NCI-H748 (cell line): Measurements from ENCODE around the gene PMEPA1.
A peak's percentile ranks its signal among the peaks of the same experiment; 100 is the strongest.

Experiments
- DNase-seq: peaks from one replicate; lab custom pipeline; 2025; ENCODE audit not compliant: unreplicated experiment; lab: John Stamatoyannopoulos, UW

PMEPA1 gene

DNA sequence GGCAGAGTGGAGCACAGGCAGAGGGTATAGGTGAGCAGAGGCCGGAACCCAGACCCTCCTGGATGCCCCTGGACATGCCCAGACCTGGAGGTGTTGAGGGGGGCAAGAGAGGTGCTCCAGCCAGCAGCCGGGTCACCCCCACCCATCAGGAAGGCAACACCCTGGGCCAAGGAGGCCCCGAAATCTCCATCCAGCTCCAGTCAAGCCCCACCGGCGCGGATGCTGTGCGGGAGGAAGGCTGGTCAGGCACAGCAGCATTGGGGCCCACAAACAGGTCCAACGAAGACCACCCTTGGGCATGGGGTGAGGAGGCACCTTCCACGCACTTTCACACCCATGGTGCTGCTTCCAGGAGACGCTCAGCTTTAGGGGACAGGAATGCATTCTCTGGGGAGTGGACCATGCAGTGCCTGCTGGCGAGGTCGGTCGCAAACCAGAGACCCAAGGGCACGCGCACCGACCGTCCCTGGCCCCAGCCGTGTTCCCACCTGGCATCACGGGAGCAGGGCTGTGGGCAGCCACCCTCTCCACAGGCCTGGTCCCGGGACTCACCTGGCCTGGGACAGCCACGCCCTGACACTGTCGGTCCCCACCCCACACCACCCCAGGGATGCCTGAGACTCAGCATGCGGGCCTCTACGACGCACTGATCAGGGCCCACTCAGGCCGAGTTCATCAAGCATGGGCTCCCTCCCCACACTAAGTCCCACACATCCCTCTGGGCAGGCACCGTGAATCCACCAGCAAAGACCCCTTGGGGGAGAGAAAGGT, 45.9 kb downstream of the PMEPA1 start:
- no peak for DNase-seq

DNA sequence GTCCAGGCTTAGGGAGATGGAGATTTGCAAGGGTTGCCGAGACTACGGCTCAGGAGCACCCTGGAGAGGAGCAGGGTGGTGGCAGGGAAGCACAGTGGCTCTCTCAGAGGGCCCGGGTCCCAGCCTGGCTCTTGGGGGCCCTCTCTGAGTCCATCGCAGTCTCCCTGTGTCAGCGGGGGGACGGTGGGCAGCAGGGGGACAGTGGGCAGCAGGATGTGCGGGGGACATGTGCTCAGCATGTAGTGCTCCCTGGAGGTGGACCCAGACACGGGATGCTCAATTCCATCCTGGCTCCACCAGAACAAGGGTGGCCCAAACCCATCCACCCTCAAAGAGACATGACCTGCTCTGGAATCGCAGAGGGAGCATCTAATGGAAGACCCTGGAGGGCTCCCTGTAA, 46.6 kb downstream of the PMEPA1 start:
- no peak for DNase-seq

DNA sequence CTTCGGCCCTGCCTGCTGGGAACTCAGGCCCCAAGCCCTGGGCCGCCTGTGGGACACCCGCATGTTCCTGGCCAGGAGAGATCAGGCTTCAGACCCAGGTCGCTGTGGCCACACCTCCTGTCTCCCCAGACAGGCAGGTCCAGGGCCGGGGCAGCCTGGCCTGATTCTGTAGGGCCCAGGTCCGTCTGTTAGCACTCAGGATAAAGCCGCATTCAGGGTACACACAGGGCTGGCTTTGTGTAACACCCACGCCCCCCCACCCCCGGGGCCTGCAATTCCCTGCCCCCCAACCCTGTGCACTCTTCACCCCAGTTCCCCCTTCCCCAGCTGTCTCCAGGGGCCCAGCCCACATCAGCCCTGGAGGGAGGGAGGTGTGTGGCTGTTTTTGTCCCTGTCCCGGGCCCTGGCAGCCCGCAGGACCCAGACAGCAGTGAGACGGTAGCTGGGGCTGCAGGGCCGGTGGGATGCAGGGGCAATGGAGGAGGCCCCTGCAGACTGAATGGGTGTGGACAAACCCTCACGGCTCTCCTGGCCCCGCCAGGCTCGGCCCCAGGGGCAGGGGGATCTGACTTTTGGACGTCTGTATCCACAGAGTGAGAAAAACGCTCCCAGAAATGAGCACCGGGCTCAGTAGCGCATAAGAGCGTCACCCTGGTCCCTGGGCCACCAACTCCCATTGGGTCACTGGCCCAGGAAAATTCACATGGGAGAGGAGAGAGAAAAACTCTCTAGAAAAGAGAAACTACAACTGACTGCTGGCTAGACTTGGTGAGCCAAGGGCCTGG, 47.2 kb downstream of the PMEPA1 start:
- DNase-seq = no peak

DNA sequence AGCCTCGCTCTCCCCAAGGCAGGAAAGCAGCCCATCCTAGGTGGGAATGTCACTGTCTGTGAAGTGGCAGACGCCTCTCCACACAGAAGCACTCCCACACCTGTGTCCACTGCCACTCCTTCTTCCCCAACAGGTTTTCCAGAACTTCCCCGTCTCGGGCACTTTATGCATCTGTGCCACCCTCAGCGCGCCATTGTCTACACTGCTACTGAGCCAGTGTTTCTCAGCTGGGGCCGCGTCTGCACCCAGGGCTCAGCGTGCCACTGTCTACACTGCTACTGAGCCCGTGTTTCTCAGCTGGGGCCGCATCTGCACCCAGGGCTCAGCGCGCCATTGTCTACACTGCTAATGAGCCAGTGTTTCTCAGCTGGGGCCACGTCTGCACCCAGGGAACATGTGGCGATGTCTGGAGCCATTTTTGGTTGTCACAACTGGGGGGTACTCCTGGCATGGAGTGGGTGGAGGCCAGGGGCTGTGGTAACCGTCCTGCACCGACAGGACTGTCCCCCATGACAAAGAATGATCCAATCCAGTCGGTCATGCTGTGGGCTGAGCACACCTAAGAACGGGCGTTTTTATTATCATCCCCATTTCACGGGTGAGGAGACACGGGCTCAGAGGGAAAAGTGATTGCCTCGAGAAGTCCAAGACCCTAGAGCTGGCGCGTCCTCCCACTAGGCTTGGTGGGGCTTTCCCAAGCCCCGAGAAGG, 47.9 kb downstream of the PMEPA1 start:
- DNase-seq = no peak

DNA sequence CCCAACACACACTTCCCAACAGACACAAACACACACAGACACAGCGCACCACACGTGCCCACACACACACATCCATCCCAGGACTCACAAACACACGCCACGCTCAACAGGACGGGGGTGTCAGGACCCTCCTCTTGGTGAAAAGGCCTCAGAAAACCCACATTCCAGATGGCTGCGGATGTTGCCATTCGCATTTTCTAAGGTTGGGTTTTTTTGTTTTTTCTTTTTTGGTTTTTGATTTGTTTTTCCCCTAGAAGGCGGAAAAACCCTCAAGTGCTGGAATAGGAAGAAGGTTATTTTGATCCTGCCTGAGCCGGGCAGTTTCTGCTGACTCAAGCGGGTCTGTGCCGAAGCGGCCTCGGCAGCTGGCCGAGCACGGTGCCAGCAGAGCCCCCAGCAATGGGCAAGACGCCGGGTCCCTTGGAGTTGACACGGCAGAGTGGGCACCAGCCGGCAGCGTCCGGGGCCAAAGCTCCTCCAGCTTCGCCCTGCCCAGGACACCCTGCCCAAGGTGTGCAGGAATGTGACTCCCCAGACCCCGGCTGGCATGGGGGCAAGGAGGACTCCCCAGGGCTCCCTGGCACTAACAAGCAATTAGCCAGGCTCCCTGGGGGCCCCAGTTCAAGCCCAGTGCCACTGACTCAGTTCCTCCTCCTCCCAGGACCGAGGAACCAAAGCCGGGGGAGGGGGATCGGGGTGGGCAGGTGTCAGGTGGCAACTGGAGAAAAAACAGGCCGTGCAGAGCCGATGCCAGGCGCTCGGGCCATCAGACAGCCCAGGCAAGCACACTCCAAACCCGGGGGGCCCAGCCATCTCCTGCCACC, 48.7 kb downstream of the PMEPA1 start:
- DNase-seq = no peak

DNA sequence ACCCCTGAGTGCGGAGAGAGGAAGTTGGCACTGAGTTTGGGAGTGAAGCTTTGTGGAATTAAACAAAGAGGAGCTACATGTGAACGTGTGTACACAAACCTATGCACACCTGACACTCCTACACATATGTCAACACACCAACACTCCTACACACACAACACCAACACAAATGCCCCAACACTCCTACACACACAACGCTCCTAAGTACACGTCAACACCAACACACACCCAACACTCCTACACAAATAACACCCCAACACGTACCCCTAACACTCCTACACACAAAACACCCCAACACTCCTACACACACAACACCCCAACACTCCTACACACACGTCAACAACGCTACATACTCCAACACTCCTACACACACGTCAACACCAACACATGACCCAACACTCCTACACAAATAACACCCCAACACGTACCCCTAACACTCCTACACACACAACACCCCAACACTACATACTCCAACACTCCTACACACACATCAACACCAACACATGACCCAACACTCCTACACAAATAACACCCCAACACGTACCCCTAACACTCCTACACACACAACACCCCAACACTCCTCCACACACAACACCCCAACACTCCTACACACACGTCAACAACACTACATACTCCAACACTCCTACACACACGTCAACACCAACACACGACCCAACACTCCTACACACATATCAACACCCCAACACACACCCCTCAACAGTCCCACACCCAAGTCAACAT, 49.5 kb downstream of the PMEPA1 start:
- DNase-seq = no peak

DNA sequence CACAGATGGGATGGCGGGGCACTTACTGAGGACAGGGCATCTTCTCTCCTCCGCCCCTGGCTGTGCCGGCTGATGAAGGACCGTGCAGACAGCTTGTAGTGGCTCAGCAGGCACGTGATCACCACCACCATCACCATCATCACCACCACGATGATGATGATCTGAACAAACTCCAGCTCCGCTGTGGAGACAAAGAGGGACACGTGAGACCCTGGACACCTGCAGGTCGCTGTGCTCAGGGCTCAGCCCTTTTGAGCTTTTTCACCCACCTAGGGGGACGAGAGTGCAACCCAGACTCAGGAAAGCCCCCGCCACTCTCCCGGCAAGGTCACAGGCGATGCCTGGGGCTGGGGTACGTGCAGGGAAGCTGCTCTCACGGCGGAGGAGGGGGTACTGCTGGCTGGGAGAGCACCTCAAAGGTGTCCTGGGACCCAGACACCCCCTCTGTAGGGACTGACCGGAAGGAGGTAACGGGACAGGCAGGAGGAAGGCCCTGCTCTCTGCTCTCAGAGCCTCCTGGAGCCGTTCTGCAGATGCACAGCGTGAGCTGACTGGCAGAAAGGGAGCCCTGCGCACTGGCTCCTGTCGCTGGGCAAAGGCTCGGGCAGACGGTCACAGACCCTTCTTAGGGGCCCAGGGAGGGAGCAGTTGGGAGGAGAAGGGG, 50.2 kb downstream of the PMEPA1 start:
- no peak for DNase-seq

DNA sequence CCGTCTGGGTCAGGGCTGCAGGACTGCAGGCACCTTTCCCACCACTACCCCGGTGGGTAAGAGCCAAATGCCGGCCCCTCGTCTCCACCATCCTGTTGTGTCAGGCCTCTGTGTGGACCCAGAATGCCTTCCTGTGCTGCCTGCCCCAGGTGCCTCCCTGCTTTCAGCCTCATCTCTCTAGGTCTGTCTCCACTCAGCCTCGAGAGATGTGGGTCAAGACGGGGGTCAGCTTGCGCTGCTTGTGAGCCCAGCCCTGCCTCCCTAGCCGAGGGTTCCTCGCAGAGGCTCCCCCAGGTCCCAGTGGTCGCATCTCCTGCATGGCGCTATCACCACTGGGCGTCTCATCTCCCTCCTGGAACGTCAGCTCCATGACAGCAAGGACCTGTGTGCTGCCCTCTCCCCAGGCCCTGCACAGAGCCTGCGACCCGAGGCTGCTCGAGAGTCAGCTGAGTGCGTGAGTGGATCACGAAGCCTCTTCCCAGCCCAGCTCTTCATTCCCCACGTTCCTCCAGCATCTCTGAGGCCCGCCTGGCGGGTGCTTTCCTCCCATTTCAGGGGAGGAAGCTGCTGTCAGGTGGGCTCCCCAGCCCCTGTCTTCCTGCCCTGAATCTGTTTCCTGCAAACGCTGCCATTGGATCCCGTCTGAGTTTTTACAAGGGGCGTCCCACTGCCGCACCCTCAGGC, 50.8 kb downstream of the PMEPA1 start:
- no peak for DNase-seq

DNA sequence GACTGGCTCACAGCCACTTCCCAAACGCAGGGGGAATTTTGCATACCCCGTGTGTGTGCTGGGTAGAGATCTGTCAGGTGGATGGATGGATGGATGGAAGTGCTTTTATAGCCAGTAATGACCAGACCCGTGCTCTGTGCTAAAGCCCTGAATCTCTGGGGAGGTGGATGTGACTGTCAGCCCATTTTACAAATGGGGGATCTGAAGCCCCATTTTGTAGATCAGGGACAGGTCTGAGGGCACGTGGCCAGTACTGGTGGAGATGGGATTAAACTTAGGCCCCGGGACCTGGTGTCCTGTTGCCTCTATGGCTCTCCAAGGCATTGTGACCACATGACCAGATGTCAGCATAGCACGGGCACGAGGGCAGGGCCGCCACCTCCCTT, 51.4 kb downstream of the PMEPA1 start:
- no peak for DNase-seq

DNA sequence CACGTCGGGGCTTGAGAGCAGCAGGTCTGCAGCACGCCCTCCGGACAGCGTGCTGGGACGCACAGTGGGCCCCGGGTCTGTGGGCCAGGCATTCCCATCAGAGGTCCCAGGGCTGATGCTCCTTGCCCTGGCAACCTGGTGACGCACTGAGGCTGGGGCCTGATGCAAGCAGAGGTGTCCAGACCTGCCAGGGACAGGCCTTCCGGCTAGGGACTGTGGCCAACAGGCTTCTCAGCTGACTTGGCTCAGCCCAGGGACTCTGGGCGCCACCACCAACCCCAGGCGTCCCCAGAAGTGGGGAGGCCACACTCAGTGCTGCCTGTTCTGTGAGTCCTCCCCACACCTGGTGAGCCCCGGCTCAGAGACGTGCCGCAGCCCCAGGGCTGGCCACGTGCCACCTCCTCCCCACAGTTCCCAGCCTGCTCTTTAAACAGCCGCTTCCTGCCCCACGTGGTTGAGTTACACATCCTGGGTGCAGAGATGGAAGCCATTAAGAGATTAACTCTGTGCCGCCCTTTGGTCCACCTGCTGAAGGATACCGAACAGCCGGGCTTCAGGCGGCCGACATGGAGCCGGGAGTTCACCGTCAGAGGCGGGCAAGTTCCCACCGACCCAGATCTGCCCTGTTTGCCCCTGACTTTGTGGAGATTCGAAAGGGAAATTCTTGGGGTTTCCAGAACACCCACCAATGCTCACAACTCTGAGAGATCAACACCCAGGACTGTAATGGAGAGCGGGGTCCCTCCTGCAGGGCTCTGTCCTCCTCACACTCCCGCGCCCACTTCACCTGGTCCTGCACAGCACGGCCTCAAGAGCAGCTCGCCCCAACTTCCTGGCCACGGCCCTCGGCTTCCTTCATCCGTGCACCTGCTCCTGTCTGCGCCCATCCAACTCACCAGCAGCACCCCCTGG, 52.0 kb downstream of the PMEPA1 start:
- no peak for DNase-seq

DNA sequence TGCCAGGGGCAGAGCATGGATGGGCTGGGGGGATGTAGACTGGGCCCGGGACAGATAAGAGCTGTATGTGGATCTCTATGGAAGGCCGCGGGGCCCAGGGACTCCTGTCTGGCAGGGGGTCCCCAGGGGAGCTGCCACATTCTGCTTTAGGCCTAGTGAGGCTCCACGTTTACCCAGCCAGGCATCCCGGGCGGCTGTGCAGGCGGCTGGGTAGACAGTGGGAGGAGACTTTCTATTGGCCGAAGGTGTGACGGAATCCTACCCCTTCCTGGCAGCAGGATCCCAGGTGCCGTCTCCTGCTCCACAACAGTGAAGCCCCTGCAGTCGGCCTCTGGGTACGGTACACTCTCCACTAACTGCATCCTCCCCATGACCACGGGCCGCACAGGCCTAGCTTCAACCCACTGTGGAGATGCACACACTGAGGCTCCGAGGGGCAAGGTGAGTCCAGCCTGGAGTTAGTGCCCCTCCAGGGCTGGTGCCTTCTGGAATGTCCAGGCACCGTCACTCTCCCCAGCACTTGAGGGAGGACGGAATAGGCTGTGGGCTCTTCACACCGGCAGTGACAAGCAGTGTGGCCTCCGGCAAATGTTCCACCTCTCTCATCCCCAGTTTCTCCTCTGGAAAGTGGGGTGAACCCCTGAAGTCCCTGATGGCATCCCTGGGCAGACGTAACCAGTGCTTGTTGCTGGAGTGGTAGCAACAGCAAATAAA, 52.8 kb downstream of the PMEPA1 start:
- no peak for DNase-seq

DNA sequence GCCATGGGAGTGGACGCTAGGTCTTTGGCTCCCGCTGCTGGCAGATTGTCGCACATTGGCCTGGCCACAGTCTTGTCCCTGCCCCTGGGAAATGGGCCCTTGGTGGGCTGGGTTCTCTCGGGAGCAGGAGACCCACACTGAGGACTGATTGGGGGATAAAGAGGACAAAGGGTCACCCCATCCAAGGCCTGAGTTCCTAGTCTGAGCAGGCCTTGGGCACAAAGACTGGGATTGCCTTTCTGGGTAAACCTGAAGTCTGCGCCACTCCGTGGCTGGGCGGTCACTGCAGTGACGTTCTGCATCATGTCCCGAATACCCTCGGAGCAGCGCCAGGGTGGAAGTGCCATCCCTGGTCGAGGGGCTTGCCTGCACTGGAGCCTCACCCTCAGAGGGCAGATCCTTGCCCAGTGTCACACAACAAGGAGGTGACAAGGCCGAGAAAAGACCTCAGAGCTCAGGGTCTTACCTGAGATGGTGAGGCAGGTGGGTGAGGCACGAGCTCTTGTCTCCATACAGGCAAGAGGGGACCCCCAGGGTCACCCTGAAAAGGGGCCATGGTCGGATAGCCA, 53.5 kb downstream of the PMEPA1 start:
- DNase-seq = no peak

DNA sequence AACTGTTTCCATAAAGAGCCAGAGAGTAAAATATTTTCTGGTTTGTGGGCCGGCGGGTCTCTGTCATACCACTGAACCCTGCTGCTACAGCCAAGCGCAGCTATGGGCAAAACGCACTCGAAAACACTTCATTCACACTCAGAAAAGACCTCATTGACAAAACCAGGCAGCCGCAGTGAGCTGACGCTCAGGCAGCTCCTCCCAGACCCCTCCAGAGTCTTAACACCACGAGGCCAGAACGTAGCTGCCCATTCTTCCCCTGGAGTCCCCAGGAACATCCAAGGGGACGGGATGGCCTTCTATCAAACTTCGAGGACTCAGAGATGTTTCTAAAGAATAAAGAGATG, 54.0 kb downstream of the PMEPA1 start:
- no peak for DNase-seq

DNA sequence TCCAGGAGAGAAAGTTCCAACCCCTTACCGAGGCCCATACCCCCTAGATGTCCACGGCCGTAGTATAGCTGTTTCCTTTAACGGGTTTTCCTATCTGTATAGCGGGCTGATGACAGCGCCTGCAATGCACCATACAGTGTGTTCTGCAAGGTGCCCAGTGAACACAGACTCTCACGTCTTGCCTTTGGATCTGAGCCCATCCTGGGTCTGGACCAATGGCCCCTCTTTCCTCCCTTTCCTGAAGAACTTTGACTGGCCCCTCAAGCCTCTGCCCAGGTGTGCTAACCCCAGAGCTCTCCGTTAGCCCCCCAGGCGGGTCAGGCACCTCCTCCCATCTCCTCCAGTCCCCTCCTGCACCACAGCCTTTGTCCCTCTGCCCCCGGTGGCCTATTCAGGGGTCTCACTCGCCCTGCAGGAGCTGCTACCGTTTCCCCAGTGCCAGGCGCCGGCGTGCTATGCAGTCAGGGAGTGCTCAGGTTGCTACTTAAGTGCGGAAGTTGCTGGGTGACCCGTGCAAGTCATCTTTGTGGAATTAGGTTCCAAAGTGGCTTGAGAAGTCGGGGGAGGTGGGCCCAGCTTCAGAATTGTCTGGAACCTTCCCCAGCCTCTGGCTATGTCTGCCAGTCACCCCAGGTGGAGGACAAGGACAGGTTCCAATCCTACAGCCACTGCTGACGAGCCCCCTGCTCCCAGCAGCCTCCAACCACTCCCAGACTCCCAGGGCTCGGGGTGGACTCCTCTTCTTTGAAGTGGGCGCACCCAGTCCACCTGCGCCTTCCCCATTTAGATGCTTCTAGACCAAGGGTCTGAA, 54.6 kb downstream of the PMEPA1 start:
- DNase-seq = no peak

DNA sequence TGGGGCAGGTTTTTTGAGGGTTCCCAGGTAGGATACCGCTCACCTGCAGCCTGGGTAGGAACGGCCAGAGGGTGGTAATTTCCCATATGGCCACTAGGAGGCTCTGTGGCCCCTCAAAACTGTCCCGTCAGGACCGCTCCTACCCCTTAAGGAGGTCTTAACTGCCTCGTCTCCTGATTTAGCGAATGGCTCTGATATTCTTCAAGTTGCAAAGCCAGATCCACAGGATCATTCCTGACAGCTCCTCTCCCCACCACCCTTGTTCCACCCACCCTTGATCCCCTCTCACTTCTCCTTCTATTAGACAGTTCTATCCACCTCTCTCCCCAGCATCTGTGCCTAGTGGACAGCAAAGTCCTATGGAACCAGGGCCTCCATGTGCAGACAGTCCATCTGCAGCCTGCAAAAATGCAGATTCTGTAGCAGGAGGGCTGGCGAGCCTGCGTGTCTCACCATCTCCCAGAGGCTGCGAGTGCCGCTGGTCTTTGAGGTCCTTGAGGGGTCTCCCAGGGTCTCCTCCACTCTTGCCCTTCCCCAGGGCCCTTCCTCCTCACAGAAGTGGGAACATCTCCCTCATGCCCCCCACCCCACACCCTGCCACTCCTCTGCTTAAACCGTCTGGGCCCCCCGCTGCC, 55.3 kb downstream of the PMEPA1 start:
- DNase-seq = peak; percentile 63

DNA sequence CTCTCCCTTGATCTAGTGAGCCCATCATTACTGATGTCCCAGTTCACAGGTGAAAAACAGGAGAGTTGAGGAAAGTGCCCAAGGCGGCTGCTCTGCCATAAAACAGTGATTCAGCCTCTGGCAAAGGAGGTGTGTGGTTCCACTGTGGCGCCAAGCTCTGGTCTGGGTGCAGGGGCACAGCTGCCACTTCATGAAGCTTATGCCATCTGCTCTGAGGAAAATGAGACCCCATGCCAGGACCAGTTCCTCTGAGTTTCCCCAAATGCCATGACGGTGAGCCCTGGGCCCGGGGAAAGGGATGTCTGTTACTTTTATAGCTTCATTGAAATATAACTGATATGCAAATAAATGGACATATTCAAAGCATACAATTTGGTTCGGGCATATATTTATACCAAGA, 55.9 kb downstream of the PMEPA1 start:
- no peak for DNase-seq
